ENCODE measurements around the gene HSDL2.

Gene HSDL2

GRCh38 chr9:112421771-112422222, 41.9 kb downstream of the HSDL2 start:
- TF ChIP-seq, protein P1, sequence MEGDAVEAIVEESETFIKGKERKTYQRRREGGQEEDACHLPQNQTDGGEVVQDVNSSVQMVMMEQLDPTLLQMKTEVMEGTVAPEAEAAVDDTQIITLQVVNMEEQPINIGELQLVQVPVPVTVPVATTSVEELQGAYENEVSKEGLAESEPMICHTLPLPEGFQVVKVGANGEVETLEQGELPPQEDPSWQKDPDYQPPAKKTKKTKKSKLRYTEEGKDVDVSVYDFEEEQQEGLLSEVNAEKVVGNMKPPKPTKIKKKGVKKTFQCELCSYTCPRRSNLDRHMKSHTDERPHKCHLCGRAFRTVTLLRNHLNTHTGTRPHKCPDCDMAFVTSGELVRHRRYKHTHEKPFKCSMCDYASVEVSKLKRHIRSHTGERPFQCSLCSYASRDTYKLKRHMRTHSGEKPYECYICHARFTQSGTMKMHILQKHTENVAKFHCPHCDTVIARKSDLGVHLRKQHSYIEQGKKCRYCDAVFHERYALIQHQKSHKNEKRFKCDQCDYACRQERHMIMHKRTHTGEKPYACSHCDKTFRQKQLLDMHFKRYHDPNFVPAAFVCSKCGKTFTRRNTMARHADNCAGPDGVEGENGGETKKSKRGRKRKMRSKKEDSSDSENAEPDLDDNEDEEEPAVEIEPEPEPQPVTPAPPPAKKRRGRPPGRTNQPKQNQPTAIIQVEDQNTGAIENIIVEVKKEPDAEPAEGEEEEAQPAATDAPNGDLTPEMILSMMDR (IDR thresholded peaks at IDR 0.05; ENCODE audit: low read depth, low read length) = no peak
- H3K4me3 ChIP-seq (ENCODE audit: low read depth, low read length) = no peak overlapping the region

GRCh38 chr9:112422417-112423148, 42.7 kb downstream of the HSDL2 start:
- TF ChIP-seq, protein P1 (IDR thresholded peaks at IDR 0.05; ENCODE audit: low read depth, low read length) = no peak
- H3K4me3 ChIP-seq (ENCODE audit: low read depth, low read length) = no peak overlapping the region

DNA sequence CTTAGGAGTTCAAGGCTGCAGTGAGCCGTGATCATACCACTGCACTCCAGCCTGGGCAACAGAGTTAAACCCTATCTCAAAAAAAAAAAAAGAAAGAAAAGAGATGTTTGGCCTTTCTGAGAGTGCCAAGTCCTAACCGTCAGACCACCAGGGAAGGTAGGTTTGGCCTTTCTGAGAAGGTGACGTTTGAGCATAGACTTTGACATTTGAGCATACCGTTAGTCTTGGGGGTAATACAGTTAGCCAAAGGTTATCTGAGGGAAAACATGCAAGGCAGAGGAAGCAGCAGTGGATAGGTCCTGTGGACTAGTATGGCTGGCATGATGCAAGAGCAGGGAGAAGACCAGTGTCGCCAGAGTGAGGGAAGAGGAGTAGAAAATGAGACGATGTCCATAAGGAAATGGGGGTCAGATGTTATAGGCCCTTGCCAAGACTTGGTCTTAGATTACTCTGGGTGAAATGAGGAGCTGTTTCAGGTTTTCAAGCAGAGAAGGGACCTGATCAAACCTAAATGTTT, 50.2 kb downstream of the HSDL2 start:
- TF ChIP-seq, protein P1 (IDR thresholded peaks at IDR 0.05; ENCODE audit: low read depth, low read length) = no peak
- no peak overlapping the region for H3K4me3 ChIP-seq (ENCODE audit: low read depth, low read length)

DNA sequence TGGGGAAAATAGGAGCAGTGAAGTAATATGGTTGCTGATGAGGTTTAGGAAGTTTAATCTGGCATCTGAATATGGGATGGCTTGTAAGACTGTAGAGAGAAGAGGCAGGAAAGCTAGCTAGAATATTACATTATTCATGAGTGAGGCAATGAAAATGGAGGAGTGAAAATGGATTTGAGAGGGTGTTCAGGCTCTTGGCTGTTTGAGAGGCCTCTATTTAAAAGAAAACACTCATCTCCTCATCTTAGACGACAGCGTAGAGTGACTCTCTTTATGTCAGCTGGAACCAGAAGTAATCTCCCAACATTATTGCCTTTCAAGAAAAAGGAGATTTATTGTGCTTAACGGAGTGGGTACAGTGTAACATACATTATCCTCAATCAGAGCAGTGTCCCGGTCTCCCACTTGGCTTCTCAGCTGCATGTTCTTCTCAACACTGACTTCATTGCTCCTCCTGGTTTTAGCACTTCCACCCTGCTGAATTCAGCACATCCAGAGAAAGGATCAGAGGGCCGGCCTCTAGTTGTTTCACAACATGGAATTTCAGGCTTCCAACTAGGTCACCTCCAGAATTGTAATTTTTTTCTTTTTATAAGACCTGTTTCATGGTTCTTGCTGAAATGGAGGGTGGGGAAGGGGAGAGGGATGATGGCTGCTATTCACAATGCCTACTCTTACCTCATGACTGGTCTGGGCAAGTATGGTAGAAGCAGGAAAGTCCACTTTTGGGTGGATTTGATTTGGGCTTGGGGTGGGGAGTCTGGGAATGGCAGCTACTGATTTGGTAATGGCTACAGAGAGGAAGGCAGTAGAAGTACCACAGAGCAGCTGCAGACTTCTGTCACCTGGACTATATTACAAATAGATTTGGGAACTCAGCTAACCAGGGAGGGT, 53.8 kb downstream of the HSDL2 start:
- TF ChIP-seq, protein P1 (IDR thresholded peaks at IDR 0.05; ENCODE audit: low read depth, low read length) = no peak
- H3K4me3 ChIP-seq (ENCODE audit: low read depth, low read length) = no peak overlapping the region

- TF ChIP-seq, protein P1 (IDR thresholded peaks at IDR 0.05; ENCODE audit: low read depth, low read length) = no peak
- H3K4me3 ChIP-seq (ENCODE audit: low read depth, low read length) = no peak overlapping the region
Measured at GRCh38 chr9:112434487-112434886, 54.6 kb downstream of the HSDL2 start.

DNA sequence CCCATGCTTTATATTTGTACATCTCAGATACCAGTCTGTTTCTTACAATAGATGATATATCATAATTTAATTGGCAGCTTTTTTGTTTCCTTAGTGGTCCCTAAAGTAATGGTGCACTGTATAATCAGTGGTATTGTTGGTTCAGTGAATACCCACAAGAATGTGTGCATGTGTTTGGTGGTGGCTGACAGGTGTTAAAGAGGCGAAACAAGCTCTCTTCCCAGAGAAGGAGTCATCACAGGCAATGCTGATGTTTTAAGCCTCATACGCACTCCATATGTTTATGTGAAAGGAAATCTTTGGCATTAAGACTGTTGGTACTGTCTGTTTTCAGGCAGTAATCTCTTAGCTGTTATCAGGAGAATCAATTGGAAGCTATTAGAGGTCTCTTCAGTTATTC, 57.5 kb downstream of the HSDL2 start:
- H3K4me3 ChIP-seq (ENCODE audit: low read depth, low read length) = no peak overlapping the region
- TF ChIP-seq, protein P1 (IDR thresholded peaks at IDR 0.05; ENCODE audit: low read depth, low read length) = no peak

All from WI38 (cell line).